H1 (cell line): ENCODE measurements around the gene RDH16. TPM values are rescaled to one million over a fixed set of nuclear protein-coding genes. Genes with fewer than 3 reads are reported as not detected.

Experiments used
- CTCF ChIA-PET: fragments of 300-600 bp; sonication (Branson Sonifier 250); formaldehyde crosslinking; loops from one replicate; lab custom pipeline; 2021; ENCODE audit not compliant: partially characterized antibody; lab: Charles Lee
- POLR2A ChIA-PET: fragments of 300-600 bp; sonication (Branson Sonifier 250); formaldehyde crosslinking; loops from one replicate; lab custom pipeline; 2021; ENCODE audit warnings: inconsistent platforms; ENCODE audit not compliant: partially characterized antibody; lab: Charles Lee
- DNase-seq, 2 experiments: peaks; one replicate each; pipeline versions ENCODE4 v3.0.0 to v3.0.0-alpha.2; 2010 to 2022; ENCODE audit warnings: low spot score in 2 of 2, low read depth in 1 of 2, mixed read lengths in 1 of 2
- FAIRE-seq: peaks from 2 replicates; lab custom pipeline; 2011; peaks lifted over from hg19 to GRCh38; lab: Jason Lieb, UNC
- H2AFZ ChIP-seq: 2 replicates; pipeline ENCODE4 v1.8.1; 2012; ENCODE audit warnings: low read length, inconsistent platforms
- H2AK5ac ChIP-seq: 2 replicates; pipeline ENCODE4 v1.6.1; 2013; ENCODE audit warnings: low read depth, low read length
- H2BK120ac ChIP-seq: replicated peaks from 2 replicates; pipeline ENCODE3; 2013; ENCODE audit warnings: low read depth, low read length, inconsistent platforms
- H2BK12ac ChIP-seq: 2 replicates; pipeline ENCODE4 v1.6.1; 2013; ENCODE audit warnings: low read depth, low read length
- H2BK15ac ChIP-seq: 2 replicates; pipeline ENCODE4 v1.6.1; 2013; ENCODE audit warnings: low read length
- H2BK20ac ChIP-seq: 2 replicates; pipeline ENCODE4 v1.6.1; 2013; ENCODE audit warnings: low read length
- H2BK5ac ChIP-seq: 2 replicates; pipeline ENCODE4 v1.6.1; 2013; ENCODE audit warnings: low read depth, low read length
- H3K14ac ChIP-seq: 2 replicates; pipeline ENCODE4 v1.6.1; 2013; ENCODE audit warnings: inconsistent platforms; ENCODE audit not compliant: insufficient read length
- H3K18ac ChIP-seq: 2 replicates; pipeline ENCODE4 v1.6.1; 2013; ENCODE audit warnings: low read length; ENCODE audit errors: extremely low read depth
- H3K23ac ChIP-seq: 2 replicates; pipeline ENCODE4 v1.6.1; 2013; ENCODE audit warnings: inconsistent platforms; ENCODE audit not compliant: insufficient read length
- H3K23me2 ChIP-seq: 2 replicates; pipeline ENCODE4 v1.6.1; 2013; ENCODE audit warnings: low read depth, low read length
- H3K27ac ChIP-seq: 2 replicates; pipeline ENCODE4 v1.6.1; 2011; ENCODE audit warnings: low read depth, low read length, inconsistent platforms
- H3K27me3 ChIP-seq, 4 experiments: replicated peaks in 1 of 4; 1 replicate in 1 of 4; 2 replicates in 3 of 4; pipeline versions ENCODE4 v1.6.1 to v1.8.1; 2011 to 2013; ENCODE audit warnings: low read length in 3 of 4, mild to moderate bottlenecking in 3 of 4, inconsistent platforms in 2 of 4, mixed read lengths in 2 of 4, moderate library complexity in 1 of 4; ENCODE audit not compliant: control insufficient read depth in 3 of 4, insufficient read depth in 3 of 4; ENCODE audit errors: extremely low read depth in 1 of 4
- H3K36me3 ChIP-seq, 4 experiments: 2 replicates each; pipeline versions ENCODE4 v1.6.1 to v1.8.1; 2011 to 2013; ENCODE audit warnings: mild to moderate bottlenecking in 4 of 4, low read length in 3 of 4, moderate library complexity in 2 of 4, control low read depth in 1 of 4, inconsistent platforms in 1 of 4; ENCODE audit not compliant: insufficient read depth in 4 of 4, control insufficient read depth in 2 of 4
- H3K4ac ChIP-seq: replicated peaks from 2 replicates; pipeline ENCODE3; 2013; ENCODE audit warnings: low read length, low read depth, mixed read lengths, inconsistent platforms; ENCODE audit not compliant: insufficient read length
- H3K4me1 ChIP-seq, 4 experiments: replicated peaks in 1 of 4; 1 replicate in 1 of 4; 2 replicates in 3 of 4; pipeline versions ENCODE4 v1.6.1 to v1.8.1; 2011 to 2013; ENCODE audit warnings: low read length in 3 of 4, inconsistent platforms in 2 of 4, mixed read lengths in 1 of 4; ENCODE audit not compliant: insufficient read depth in 4 of 4, control insufficient read depth in 3 of 4
- H3K4me2 ChIP-seq, 2 experiments: 2 replicates each; pipeline versions ENCODE4 v1.6.1 to v1.8.1; 2011 to 2013; ENCODE audit warnings: low read depth in 2 of 2, low read length in 2 of 2, control low read depth in 1 of 2, inconsistent platforms in 1 of 2, mild to moderate bottlenecking in 1 of 2; ENCODE audit not compliant: insufficient read depth in 1 of 2
- H3K4me3 ChIP-seq, 4 experiments: fragments of 200-600, 300-600 bp in 1 of 4; sonication (generic), shearing (Covaris generic), sonication (Bioruptor Twin) in 1 of 4; 2 replicates each; pipeline versions ENCODE4 v1.5.1 to v1.8.1; 2011 to 2016; ENCODE audit warnings: low read length in 4 of 4, low read depth in 3 of 4, control low read depth in 2 of 4, inconsistent platforms in 2 of 4, mild to moderate bottlenecking in 2 of 4, mixed read lengths in 1 of 4, moderate library complexity in 1 of 4; ENCODE audit not compliant: insufficient read depth in 2 of 4; ENCODE audit errors: extremely low read depth in 1 of 4
- H3K56ac ChIP-seq: replicated peaks from 2 replicates; pipeline ENCODE3; 2013; ENCODE audit warnings: low read depth, mild to moderate bottlenecking, mixed read lengths, low read length, inconsistent platforms; ENCODE audit not compliant: insufficient read length
- H3K79me1 ChIP-seq: 2 replicates; pipeline ENCODE4 v1.6.1; 2013; ENCODE audit warnings: low read depth, low read length, control low read depth
- H3K79me2 ChIP-seq, 2 experiments: 2 replicates each; pipeline versions ENCODE4 v1.6.1 to v1.8.1; 2012 to 2013; ENCODE audit warnings: low read length in 2 of 2, mild to moderate bottlenecking in 2 of 2, inconsistent platforms in 1 of 2; ENCODE audit not compliant: insufficient read depth in 2 of 2, control insufficient read depth in 1 of 2
- H3K9ac ChIP-seq, 4 experiments: replicated peaks in 1 of 4; 1 replicate in 1 of 4; 2 replicates in 3 of 4; pipeline versions ENCODE4 v1.6.1 to v1.8.1; 2011 to 2013; ENCODE audit warnings: low read depth in 3 of 4, low read length in 3 of 4, control low read depth in 2 of 4, mild to moderate bottlenecking in 2 of 4, moderate library complexity in 2 of 4, inconsistent platforms in 1 of 4; ENCODE audit errors: extremely low read depth in 1 of 4
- H3K9me3 ChIP-seq, 2 experiments: 2 replicates each; pipeline versions ENCODE4 v1.6.1 to v1.8.1; 2012 to 2013; ENCODE audit warnings: mild to moderate bottlenecking in 2 of 2, moderate library complexity in 2 of 2, control low read depth in 1 of 2, inconsistent platforms in 1 of 2, low read depth in 1 of 2, low read length in 1 of 2, mixed read lengths in 1 of 2; ENCODE audit not compliant: insufficient read depth in 2 of 2
- H4K20me1 ChIP-seq, 2 experiments: replicated peaks in 1 of 2; 2 replicates each; pipeline versions ENCODE3 to v1.8.1; 2011 to 2013; ENCODE audit warnings: inconsistent platforms in 2 of 2, low read length in 2 of 2, mild to moderate bottlenecking in 1 of 2; ENCODE audit not compliant: insufficient read depth in 2 of 2, control insufficient read depth in 1 of 2
- H4K5ac ChIP-seq: 2 replicates; pipeline ENCODE4 v1.6.1; 2013; ENCODE audit warnings: low read length, low read depth, mixed read lengths, inconsistent platforms; ENCODE audit not compliant: insufficient read length
- H4K8ac ChIP-seq: 2 replicates; pipeline ENCODE4 v1.8.0; 2013; ENCODE audit warnings: mild to moderate bottlenecking, moderate library complexity, low read length, inconsistent platforms; ENCODE audit not compliant: insufficient read depth; ENCODE audit errors: extremely low read depth
- H4K91ac ChIP-seq: replicated peaks from 2 replicates; pipeline ENCODE3; 2013; ENCODE audit warnings: low read length, mixed read lengths, inconsistent platforms; ENCODE audit not compliant: insufficient read length
- NANOG ChIP-seq: IDR thresholded peaks from 2 replicates; pipeline ENCODE4 v1.6.1; 2011; ENCODE audit warnings: low read length, low read depth, mild to moderate bottlenecking, inconsistent platforms; ENCODE audit not compliant: insufficient read depth, poor library complexity, severe bottlenecking
- RFX5 ChIP-seq: IDR thresholded peaks from 2 replicates; pipeline ENCODE4 v1.6.1; 2011; ENCODE audit warnings: low read depth, low read length, improper control_type of control experiment, borderline replicate concordance
- SIN3A ChIP-seq, 2 experiments: IDR thresholded peaks in 1 of 2; conservative IDR thresholded peaks in 1 of 2; 2 replicates each; pipeline ENCODE4 v1.6.1; 2011 to 2012; ENCODE audit warnings: low read length in 2 of 2, improper control_type of control experiment in 1 of 2, low read depth in 1 of 2, mild to moderate bottlenecking in 1 of 2
- TBP ChIP-seq: IDR thresholded peaks from 2 replicates; pipeline ENCODE4 v1.6.1; 2011; ENCODE audit warnings: low read depth, low read length, improper control_type of control experiment
- WGBS, 2 experiments: shearing (Covaris generic) in 1 of 2; methylation state at CpG; one replicate each; pipeline versions ENCODE4 v1.1.6 to v1.1.7; 2013 to 2015; ENCODE audit warnings: low lambda C conversion rate in 2 of 2, mixed read lengths in 2 of 2, inconsistent platforms in 1 of 2, low coverage in 1 of 2, missing lambda C conversion rate in 1 of 2; ENCODE audit not compliant: insufficient replicate concordance in 2 of 2, insufficient coverage in 1 of 2, insufficient read length in 1 of 2; ENCODE audit errors: extremely low coverage in 1 of 2, missing lambda C conversion rate in 1 of 2; 5-methylcytosine and 5-hydroxymethylcytosine counted together
- polyA plus RNA-seq, 7 experiments: library from polyadenylated mRNA; depleted of rRNA in 3 of 7; stranded (reverse) in 5 of 7; unstranded in 2 of 7; fragments of >200 nt in 5 of 7; fragments of 200-250 nt in 2 of 7; gene quantifications; 1 replicate in 5 of 7; 2 replicates in 1 of 7; 4 replicates in 1 of 7; pipeline versions ENCODE4 v1.2.1 to v1.2.3, GENCODE V29; 2011 to 2013; ENCODE audit warnings: missing spikeins in 2 of 7, mixed read lengths in 2 of 7
- total RNA-seq: library from RNA; stranded (reverse); fragmentation: NEBNext Ultra II Directional; extraction: Animal tissue kit (Norgen Biotek cat#: 25700); gene quantifications from 2 replicates; pipeline ENCODE4 v1.2.1, GENCODE V29; 2021
- TF ChIP-seq, protein P1 (sequence below): IDR thresholded peaks from 2 replicates; pipeline ENCODE4 v1.6.1; 2012; ENCODE audit warnings: inconsistent platforms

The RDH16 gene
- total and polyA plus RNA-seq, 2 of the 8 experiments (the other 6 are each of a cell fraction or from before 2014, with no cell fraction given): 0.30 to 0.79 TPM

DNA sequence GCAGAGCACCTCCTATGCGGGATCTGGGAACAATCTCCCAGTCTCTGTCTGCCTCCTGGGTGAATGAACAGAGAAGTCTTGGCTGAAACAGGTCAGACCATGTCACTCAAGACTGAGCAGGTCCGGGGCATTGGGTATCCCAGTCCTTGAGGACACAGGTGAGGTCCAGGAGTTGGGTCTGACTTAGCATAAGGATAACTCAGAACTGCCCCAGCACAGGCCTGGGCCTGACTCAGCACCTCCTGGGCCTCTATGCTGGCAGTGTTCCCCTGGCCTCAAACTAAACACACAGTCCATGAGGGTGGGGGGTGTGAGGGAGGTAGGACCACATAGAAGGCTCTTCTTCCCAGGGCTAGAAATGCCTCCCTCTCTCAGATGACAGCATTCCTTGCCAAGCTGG lies 21.7 kb downstream of the RDH16 start:
- Histone ChIP-seq H3K9ac (no peak overlapping the region), H3K23me2 (no peaks in the 10 kb centered on the region)
- DNase-seq: peak in 1 of 2 experiments; percentile 27

More for the DNA sequence above, 21.7 kb downstream of the RDH16 start:
- Histone ChIP-seq H3K23ac (no peak overlapping the region), H3K14ac (no peak overlapping the region), H3K18ac (no peak overlapping the region), H3K4me1 (peaks cover 0 to 3% (median 2%) of the 10 kb centered on the region in 4 experiments; a peak in 4 of 7 replicates), H2BK12ac (no peak overlapping the region), H4K91ac (no peak overlapping the region), H2BK120ac (no peak overlapping the region), H3K4me3 (no peak overlapping the region), H3K27me3 (no peaks in the 10 kb centered on the region), H2BK20ac (no peak overlapping the region), H4K8ac (no peak overlapping the region), H2BK5ac (no peak overlapping the region), H3K4ac (no peak overlapping the region), H2BK15ac (no peak overlapping the region), H3K36me3 (no peaks in the 10 kb centered on the region), H3K79me2 (no peaks in the 10 kb centered on the region), H2AFZ (no peak overlapping the region), H4K20me1 (no peaks in the 10 kb centered on the region), H2AK5ac (no peak overlapping the region), H4K5ac (no peak overlapping the region), H3K56ac (no peak overlapping the region), H3K79me1 (no peaks in the 10 kb centered on the region)
- WGBS, 2 experiments: 78% methylated on average over 2 of the region's 2 CpGs; no CpG with 5 or more reads in 1 of the 2 experiments
- POLR2A ChIA-PET: no interaction called here
- CTCF ChIA-PET: interaction anchor here (1.0 kb wide), 1 partner anchor 96 kb away, joined by 3 read pairs; no protein-coding TSS in a partner anchor
- no peak for FAIRE-seq
- TF ChIP-seq NANOG (no peak), TBP (no peak), SIN3A (conservative IDR thresholded peaks at IDR 0.05 in 1 of 2, IDR thresholded peaks at IDR 0.05 in 1 of 2; ENCODE audit: low read depth in 1 of 2, low read length in 2 of 2) (no peak), RFX5 (no peak)
- TF ChIP-seq, protein P1, sequence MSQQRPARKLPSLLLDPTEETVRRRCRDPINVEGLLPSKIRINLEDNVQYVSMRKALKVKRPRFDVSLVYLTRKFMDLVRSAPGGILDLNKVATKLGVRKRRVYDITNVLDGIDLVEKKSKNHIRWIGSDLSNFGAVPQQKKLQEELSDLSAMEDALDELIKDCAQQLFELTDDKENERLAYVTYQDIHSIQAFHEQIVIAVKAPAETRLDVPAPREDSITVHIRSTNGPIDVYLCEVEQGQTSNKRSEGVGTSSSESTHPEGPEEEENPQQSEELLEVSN: no peak
- TF ChIP-seq, all 59 proteins: peak for 0
- no peak overlapping the region for H3K27ac ChIP-seq
- no peaks in the 10 kb centered on the region for H3K9me3 ChIP-seq
- no peak overlapping the region for H3K4me2 ChIP-seq
